ENCODE data around the gene GFI1B. TPM values are rescaled to one million over a fixed set of nuclear protein-coding genes. Genes with fewer than 3 reads are reported as not detected.

Gene GFI1B
- total RNA-seq, 4 donors from 2014 or later = not detected

GRCh38 chr9:132991351-132992300, 13.1 kb downstream of the GFI1B start:
- Histone ChIP-seq H3K36me3 (no peaks in the 10 kb centered on the region), H3K27me3 (peaks cover 16 to 46% (median 32%) of the 10 kb centered on the region in 3 donors), H3K4me3 (no peak overlapping the region), H3K27ac (no peak overlapping the region), H3K9me3 (no peaks in the 10 kb centered on the region), H3K4me1 (no peaks in the 10 kb centered on the region)
- DNase-seq (no peak), ATAC-seq (no peak)
- TF ChIP-seq CTCF (IDR thresholded peaks at IDR 0.05 in 4 of 5, conservative IDR thresholded peaks at IDR 0.05 in 1 of 5) (no peak), POLR2A (IDR thresholded peaks at IDR 0.05) (no peak)
- in situ Hi-C loops (cut with MboI; ENCODE audit: low sequenced_read_pairs in 4 of 4) (no loop called here), intact Hi-C loops (cut with DNase I; ENCODE audit: low total_unique reads) (no loop called here)

GRCh38 chr9:132993511-132993939, 15.0 kb downstream of the GFI1B start:
- H3K36me3 ChIP-seq = no peaks in the 10 kb centered on the region
- peaks cover 16 to 46% (median 32%) of the 10 kb centered on the region in 3 donors for H3K27me3 ChIP-seq
- DNase-seq = no peak
- intact Hi-C loops (cut with DNase I; ENCODE audit: low total_unique reads) = no loop called here
- no peak for TF ChIP-seq CTCF (IDR thresholded peaks at IDR 0.05 in 4 of 5, conservative IDR thresholded peaks at IDR 0.05 in 1 of 5)
- H3K4me1 ChIP-seq = no peaks in the 10 kb centered on the region
- in situ Hi-C loops (cut with MboI; ENCODE audit: low sequenced_read_pairs in 4 of 4) = no loop called here
- H3K4me3 ChIP-seq = no peak overlapping the region
- ATAC-seq = no peak
- no peak overlapping the region for H3K27ac ChIP-seq
- H3K9me3 ChIP-seq = no peaks in the 10 kb centered on the region

GRCh38 chr9:132994410-132995120, 16.1 kb downstream of the GFI1B start:
- no peak for ATAC-seq
- Histone ChIP-seq H3K36me3 (no peaks in the 10 kb centered on the region), H3K27ac (no peak overlapping the region), H3K27me3 (peaks cover 16 to 46% (median 32%) of the 10 kb centered on the region in 3 donors), H3K4me1 (no peaks in the 10 kb centered on the region), H3K4me3 (no peak overlapping the region), H3K9me3 (no peaks in the 10 kb centered on the region)
- no peak for DNase-seq
- in situ Hi-C loops (cut with MboI; ENCODE audit: low sequenced_read_pairs in 4 of 4) (no loop called here), intact Hi-C loops (cut with DNase I; ENCODE audit: low total_unique reads) (no loop called here)
- TF ChIP-seq POLR2A (IDR thresholded peaks at IDR 0.05) = no peak
- no peak for TF ChIP-seq CTCF (IDR thresholded peaks at IDR 0.05 in 4 of 5, conservative IDR thresholded peaks at IDR 0.05 in 1 of 5)

- H3K36me3 ChIP-seq = no peaks in the 10 kb centered on the region
- H3K9me3 ChIP-seq = no peaks in the 10 kb centered on the region
- no peak overlapping the region for H3K4me3 ChIP-seq
- no peaks in the 10 kb centered on the region for H3K4me1 ChIP-seq
- TF ChIP-seq CTCF (IDR thresholded peaks at IDR 0.05 in 4 of 5, conservative IDR thresholded peaks at IDR 0.05 in 1 of 5) (no peak), POLR2A (IDR thresholded peaks at IDR 0.05) (no peak)
- DNase-seq (no peak), ATAC-seq (no peak)
- no peak overlapping the region for H3K27ac ChIP-seq
- H3K27me3 ChIP-seq = peaks cover 16 to 46% (median 32%) of the 10 kb centered on the region in 3 donors
- in situ Hi-C loops (cut with MboI; ENCODE audit: low sequenced_read_pairs in 4 of 4) (no loop called here), intact Hi-C loops (cut with DNase I; ENCODE audit: low total_unique reads) (no loop called here)
These were observed 16.6 kb downstream of the GFI1B start for GRCh38 chr9:132995121-132995420.
